ENCODE results near the gene SND1. TPM values are rescaled to one million over a fixed set of nuclear protein-coding genes. Genes with fewer than 3 reads are reported as not detected.
"Not testable (repeated sequence)": the region's sequence is repeated elsewhere in the genome, so short reads cannot be mapped to it uniquely, and the experiment has no call there.

SND1 gene
- total RNA-seq, 1 donor, result 202 TPM

GRCh38 chr7:127833641-127834040 is 181.6 kb downstream of the SND1 start:
- H3K4me3 ChIP-seq (ENCODE audit: low read depth, low read length), result no peak overlapping the region
- peak; percentile 56 for DNase-seq (ENCODE audit: low read depth)
- TF ChIP-seq, protein P1, sequence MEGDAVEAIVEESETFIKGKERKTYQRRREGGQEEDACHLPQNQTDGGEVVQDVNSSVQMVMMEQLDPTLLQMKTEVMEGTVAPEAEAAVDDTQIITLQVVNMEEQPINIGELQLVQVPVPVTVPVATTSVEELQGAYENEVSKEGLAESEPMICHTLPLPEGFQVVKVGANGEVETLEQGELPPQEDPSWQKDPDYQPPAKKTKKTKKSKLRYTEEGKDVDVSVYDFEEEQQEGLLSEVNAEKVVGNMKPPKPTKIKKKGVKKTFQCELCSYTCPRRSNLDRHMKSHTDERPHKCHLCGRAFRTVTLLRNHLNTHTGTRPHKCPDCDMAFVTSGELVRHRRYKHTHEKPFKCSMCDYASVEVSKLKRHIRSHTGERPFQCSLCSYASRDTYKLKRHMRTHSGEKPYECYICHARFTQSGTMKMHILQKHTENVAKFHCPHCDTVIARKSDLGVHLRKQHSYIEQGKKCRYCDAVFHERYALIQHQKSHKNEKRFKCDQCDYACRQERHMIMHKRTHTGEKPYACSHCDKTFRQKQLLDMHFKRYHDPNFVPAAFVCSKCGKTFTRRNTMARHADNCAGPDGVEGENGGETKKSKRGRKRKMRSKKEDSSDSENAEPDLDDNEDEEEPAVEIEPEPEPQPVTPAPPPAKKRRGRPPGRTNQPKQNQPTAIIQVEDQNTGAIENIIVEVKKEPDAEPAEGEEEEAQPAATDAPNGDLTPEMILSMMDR (IDR thresholded peaks at IDR 0.05; ENCODE audit: insufficient read depth, low read length), result no peak

GRCh38 chr7:127835679-127836078 is 183.7 kb downstream of the SND1 start:
- H3K4me3 ChIP-seq (ENCODE audit: low read depth, low read length), result no peak overlapping the region
- no peak for DNase-seq (ENCODE audit: low read depth)
- TF ChIP-seq, protein P1 (IDR thresholded peaks at IDR 0.05; ENCODE audit: insufficient read depth, low read length), result no peak

- H3K4me3 ChIP-seq (ENCODE audit: low read depth, low read length); DNase-seq (ENCODE audit: low read depth): not testable (repeated sequence)
Observed at GRCh38 chr7:127837816-127838410, 185.9 kb downstream of the SND1 start.

GRCh38 chr7:127838816-127839415 is 186.9 kb downstream of the SND1 start:
- no peak overlapping the region for H3K4me3 ChIP-seq (ENCODE audit: low read depth, low read length)
- DNase-seq (ENCODE audit: low read depth), result peak; percentile 62
- TF ChIP-seq, protein P1 (IDR thresholded peaks at IDR 0.05; ENCODE audit: insufficient read depth, low read length), result no peak

- H3K4me3 ChIP-seq (ENCODE audit: low read depth, low read length), result no peak overlapping the region
- TF ChIP-seq, protein P1 (IDR thresholded peaks at IDR 0.05; ENCODE audit: insufficient read depth, low read length), result no peak
- DNase-seq (ENCODE audit: low read depth), result no peak
Observed at GRCh38 chr7:127840226-127840951, 188.4 kb downstream of the SND1 start.

DNA sequence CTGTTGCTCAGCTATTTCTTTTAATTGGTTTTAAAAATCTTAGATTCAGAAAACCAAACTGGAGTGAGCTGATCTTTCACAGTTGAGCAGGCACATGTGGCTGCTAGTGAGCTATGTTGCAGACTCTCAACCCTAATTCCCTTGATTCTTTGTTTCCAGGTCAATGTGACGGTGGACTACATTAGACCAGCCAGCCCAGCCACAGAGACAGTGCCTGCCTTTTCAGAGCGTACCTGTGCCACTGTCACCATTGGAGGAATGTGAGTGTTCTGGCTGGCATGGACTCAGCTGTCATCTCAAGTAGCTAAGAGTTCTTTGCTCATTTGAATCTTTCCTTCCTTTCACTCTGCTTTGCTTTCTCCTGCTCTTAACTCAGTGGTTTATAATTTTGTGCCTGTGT is 192.2 kb downstream of the SND1 start:
- TF ChIP-seq, protein P1 (IDR thresholded peaks at IDR 0.05; ENCODE audit: insufficient read depth, low read length), result no peak
- no peak for DNase-seq (ENCODE audit: low read depth)
- no peak overlapping the region for H3K4me3 ChIP-seq (ENCODE audit: low read depth, low read length)

DNA sequence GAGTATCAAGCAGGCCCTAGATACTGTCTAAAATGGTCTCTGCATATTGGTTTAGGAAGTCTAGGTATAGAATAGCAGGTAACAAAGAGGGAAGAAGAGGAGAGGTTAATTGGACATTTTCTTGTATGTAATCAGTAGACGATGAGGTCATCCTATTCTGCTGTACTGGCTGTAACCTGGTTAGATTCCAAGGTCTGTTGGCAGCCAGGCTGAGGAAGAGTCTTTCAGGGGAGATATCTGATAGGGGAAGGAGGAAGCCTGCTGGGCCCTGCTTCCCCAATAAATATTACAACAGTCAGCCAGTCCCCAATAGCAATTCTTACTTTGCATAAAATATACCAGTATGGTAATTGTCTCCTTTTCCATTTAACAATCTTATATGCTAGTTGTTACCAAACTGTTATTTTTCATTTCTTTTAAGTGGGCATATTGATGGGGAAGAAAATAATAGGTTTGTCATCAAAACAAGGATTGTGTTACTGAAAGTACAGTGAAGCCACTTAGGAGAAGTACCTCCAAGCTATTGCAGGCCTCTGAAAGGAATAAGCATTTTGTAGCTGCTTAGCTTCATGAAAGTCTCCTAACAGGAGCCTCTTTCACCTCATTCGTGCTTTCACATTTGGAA is 192.8 kb downstream of the SND1 start:
- H3K4me3 ChIP-seq (ENCODE audit: low read depth, low read length), result no peak overlapping the region
- peak; percentile 56 for DNase-seq (ENCODE audit: low read depth)
- TF ChIP-seq, protein P1 (IDR thresholded peaks at IDR 0.05; ENCODE audit: insufficient read depth, low read length), result no peak
